ENCODE data around the gene SON. TPM values are rescaled to one million over a fixed set of nuclear protein-coding genes. Genes with fewer than 3 reads are reported as not detected.

Gene SON
- total RNA-seq, 4 donors from 2014 or later, result 124 to 265 (median 234) TPM

GRCh38 chr21:33552093-33552998 is 9.5 kb downstream of the SON start:
- intact Hi-C loops (cut with DNase I), result no loop called here
- 96 to 98% methylated on average over 16 to 24 of the region's 24 CpGs for WGBS, 2 donors
- no peak for DNase-seq
- Histone ChIP-seq H3K36me3 (peaks cover 30 to 100% (median 55%) of the 10 kb centered on the region in 3 donors), H3K4me3 (no peak overlapping the region), H3K9me3 (no peaks in the 10 kb centered on the region), H3K27me3 (no peaks in the 10 kb centered on the region), H3K27ac (no peak overlapping the region), H3K4me1 (peaks cover 0 to 33% (median 8%) of the 10 kb centered on the region in 3 donors)
- TF ChIP-seq POLR2A (IDR thresholded peaks at IDR 0.05) (no peak), CTCF (IDR thresholded peaks at IDR 0.05) (no peak)

DNA sequence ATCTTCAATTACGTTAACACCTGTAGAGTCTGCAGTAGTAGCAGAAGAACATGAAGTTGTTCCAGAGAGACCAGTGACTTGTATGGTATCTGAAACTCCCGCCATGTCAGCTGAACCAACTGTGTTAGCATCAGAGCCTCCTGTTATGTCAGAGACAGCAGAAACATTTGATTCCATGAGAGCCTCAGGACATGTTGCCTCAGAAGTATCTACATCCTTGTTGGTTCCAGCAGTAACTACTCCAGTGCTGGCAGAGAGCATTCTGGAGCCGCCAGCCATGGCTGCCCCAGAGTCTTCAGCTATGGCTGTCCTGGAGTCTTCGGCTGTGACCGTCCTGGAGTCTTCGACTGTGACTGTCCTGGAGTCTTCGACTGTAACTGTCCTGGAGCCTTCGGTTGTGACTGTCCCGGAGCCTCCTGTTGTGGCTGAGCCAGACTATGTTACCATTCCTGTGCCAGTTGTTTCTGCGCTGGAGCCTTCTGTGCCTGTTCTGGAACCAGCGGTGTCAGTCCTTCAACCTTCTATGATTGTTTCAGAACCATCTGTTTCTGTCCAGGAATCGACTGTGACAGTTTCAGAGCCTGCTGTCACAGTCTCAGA is 10.3 kb downstream of the SON start:
- DNase-seq, result no peak
- Histone ChIP-seq H3K27me3 (no peaks in the 10 kb centered on the region), H3K9me3 (no peaks in the 10 kb centered on the region), H3K4me1 (peaks cover 0 to 34% (median 8%) of the 10 kb centered on the region in 3 donors), H3K36me3 (peaks cover 30 to 100% (median 63%) of the 10 kb centered on the region in 3 donors), H3K27ac (no peak overlapping the region), H3K4me3 (no peak overlapping the region)
- TF ChIP-seq POLR2A (IDR thresholded peaks at IDR 0.05) (no peak), CTCF (IDR thresholded peaks at IDR 0.05) (no peak)
- 95 to 97% methylated on average over 9 to 10 of the region's 12 CpGs for WGBS, 2 donors
- intact Hi-C loops (cut with DNase I), result no loop called here

GRCh38 chr21:33554236-33554981 is 11.6 kb downstream of the SON start:
- intact Hi-C loops (cut with DNase I), result no loop called here
- Histone ChIP-seq H3K27me3 (no peaks in the 10 kb centered on the region), H3K4me3 (no peak overlapping the region), H3K27ac (no peak overlapping the region), H3K9me3 (no peaks in the 10 kb centered on the region), H3K36me3 (peaks cover 34 to 100% (median 65%) of the 10 kb centered on the region in 3 donors), H3K4me1 (peaks cover 0 to 33% (median 8%) of the 10 kb centered on the region in 3 donors)
- 92 to 94% methylated on average over 18 of the region's 18 CpGs for WGBS, 2 donors
- no peak for DNase-seq
- TF ChIP-seq CTCF (IDR thresholded peaks at IDR 0.05), result no peak
- TF ChIP-seq POLR2A (IDR thresholded peaks at IDR 0.05), result no peak

GRCh38 chr21:33554982-33555344 is 12.1 kb downstream of the SON start:
- Histone ChIP-seq H3K9me3 (no peaks in the 10 kb centered on the region), H3K4me3 (no peak overlapping the region), H3K4me1 (peaks cover 0 to 33% (median 8%) of the 10 kb centered on the region in 3 donors), H3K27ac (no peak overlapping the region), H3K36me3 (peaks cover 39 to 100% (median 65%) of the 10 kb centered on the region in 3 donors), H3K27me3 (no peaks in the 10 kb centered on the region)
- no peak for DNase-seq
- TF ChIP-seq POLR2A (IDR thresholded peaks at IDR 0.05) (no peak), CTCF (IDR thresholded peaks at IDR 0.05) (no peak)
- WGBS, 2 donors, result 91 to 97% methylated on average over 25 to 28 of the region's 32 CpGs
- intact Hi-C loops (cut with DNase I), result no loop called here
